Measurements from ENCODE around the gene SLC12A6.

- TF ChIP-seq EZH2 (IDR thresholded peaks at IDR 0.05) (no peak), POLR2AphosphoS5 (IDR thresholded peaks at IDR 0.05; ENCODE audit: borderline replicate concordance, low read depth, low read length) (no peak)
These were observed 73.5 kb downstream of the SLC12A6 start for GRCh38 chr15:34264076-34264475.

All from SK-N-MC (cell line).